ENCODE measurements around the gene P3H1.

- TF ChIP-seq CTCF (IDR thresholded peaks at IDR 0.05) (no peak), EZH2 (IDR thresholded peaks at IDR 0.05; ENCODE audit: borderline replicate concordance, insufficient read depth, low read depth, low read length, poor library complexity, severe bottlenecking) (no peak)
Observed at GRCh38 chr1:42748461-42749410, 18.1 kb downstream of the P3H1 start.

Data from B cell (primary cell).